PC-3 (cell line): ENCODE measurements around the gene PBX4. TPM values are rescaled to one million over a fixed set of nuclear protein-coding genes. Genes with fewer than 3 reads are reported as not detected.

Experiments used
- ATAC-seq: fragments of 200-7000 bp; cut with Tn5 transposase; 2 replicates; pipeline ENCODE4 v1.9.1; 2020; ENCODE audit warnings: mild to moderate bottlenecking, moderate library complexity
- BruUV-seq: library from RNA; stranded (reverse); fragments of 400-500 nt; replicated peaks from 2 replicates; lab custom pipeline; 2021; lab: Mats Ljungman, UMichigan
- CTCF ChIA-PET: fragments of 300-600 bp; sonication (Branson Sonifier 250); formaldehyde crosslinking; loops from one replicate; lab custom pipeline; 2022; ENCODE audit warnings: antibody characterized with exemption; lab: Charles Lee
- POLR2A ChIA-PET: fragments of 300-600 bp; sonication (Branson Sonifier 250); formaldehyde crosslinking; loops from one replicate; lab custom pipeline; 2022; ENCODE audit warnings: antibody characterized with exemption; ENCODE audit not compliant: unreplicated experiment; lab: Charles Lee
- DNase-seq: peaks from one replicate; pipeline ENCODE4 v3.0.0-alpha.2; 2015
- H2AFZ ChIP-seq: fragments of 300-600 bp; sonication (generic); 2 replicates; pipeline ENCODE4 v1.6.0; 2016; ENCODE audit warnings: antibody characterized with exemption, low read length
- H3F3A ChIP-seq: fragments of 300-600 bp; sonication (generic); one replicate; pipeline ENCODE4 v1.6.0; 2017; ENCODE audit warnings: antibody characterized with exemption, low read length, control low read depth, mild to moderate bottlenecking; ENCODE audit not compliant: unreplicated experiment
- H3K27ac ChIP-seq: fragments of 300-600 bp; sonication (generic); 2 replicates; pipeline ENCODE4 v1.5.1; 2016; ENCODE audit warnings: mild to moderate bottlenecking, low read length
- H3K27me3 ChIP-seq: fragments of 300-600 bp; sonication (generic); 2 replicates; pipeline ENCODE4 v1.6.1; 2016; ENCODE audit warnings: low read length, mixed read lengths
- H3K36me3 ChIP-seq: fragments of 300-600 bp; sonication (generic); 2 replicates; pipeline ENCODE4 v1.6.1; 2016; ENCODE audit warnings: low read depth, mixed run types, low read length, mixed read lengths
- H3K4me1 ChIP-seq: fragments of 300-600 bp; sonication (generic); 2 replicates; pipeline ENCODE4 v1.5.1; 2016; ENCODE audit warnings: low read length; ENCODE audit not compliant: insufficient read depth
- H3K4me2 ChIP-seq: fragments of 300-600 bp; sonication (generic); 2 replicates; pipeline ENCODE4 v1.6.0; 2016; ENCODE audit warnings: low read length
- H3K4me3 ChIP-seq: fragments of 300-600 bp; sonication (generic); 2 replicates; pipeline ENCODE4 v1.5.1; 2016; ENCODE audit warnings: mild to moderate bottlenecking, low read length, mixed read lengths
- H3K79me2 ChIP-seq: fragments of 300-600 bp; sonication (generic); 2 replicates; pipeline ENCODE4 v1.6.1; 2017; ENCODE audit warnings: low read length, mixed read lengths
- H3K9ac ChIP-seq: fragments of 300-600 bp; sonication (generic); 2 replicates; pipeline ENCODE4 v1.6.0; 2016; ENCODE audit warnings: mild to moderate bottlenecking, low read length
- H3K9me2 ChIP-seq: fragments of 300-600 bp; sonication (generic); replicated peaks from 2 replicates; pipeline ENCODE4 v1.6.1; 2016; ENCODE audit warnings: mixed run types, low read length, mixed read lengths
- H3K9me3 ChIP-seq: fragments of 300-600 bp; sonication (generic); 2 replicates; pipeline ENCODE4 v1.6.1; 2016; ENCODE audit warnings: low read length, mixed read lengths
- H4K20me1 ChIP-seq: fragments of 300-600 bp; sonication (generic); 2 replicates; pipeline ENCODE4 v1.6.1; 2016; ENCODE audit warnings: low read length, mixed read lengths
- CTCF ChIP-seq: fragments of 300-600 bp; sonication (generic); conservative IDR thresholded peaks from 2 replicates; pipeline ENCODE4 v1.5.1; 2017; ENCODE audit warnings: antibody characterized with exemption, low read depth, mild to moderate bottlenecking, low read length
- EZH2 ChIP-seq: fragments of 300-600 bp; sonication (generic); IDR thresholded peaks from one replicate; pipeline ENCODE4 v1.6.1; 2017; ENCODE audit warnings: antibody characterized with exemption, mild to moderate bottlenecking, low read length; ENCODE audit not compliant: unreplicated experiment
- EZH2phosphoT487 ChIP-seq: fragments of 300-600 bp; sonication (generic); IDR thresholded peaks from 2 replicates; pipeline ENCODE4 v1.6.1; 2018; ENCODE audit warnings: mild to moderate bottlenecking, antibody characterized with exemption, low read length, borderline replicate concordance
- intact Hi-C: fragments of 100-400 bp; cut with micrococcal nuclease; formaldehyde crosslinking; loops from 2 replicates; pipeline ENCODE4 v1.9.0; 2023
- total RNA-seq: library from RNA; depleted of rRNA; stranded (reverse); fragments of >200 nt; gene quantifications from 2 replicates; pipeline ENCODE4 v1.2.3, GENCODE V29; 2014

PBX4 gene
- total RNA-seq, 1 experiment from 2014 or later = 6.9 TPM

GRCh38 chr19:19534556-19535265 lies 83.8 kb downstream of the PBX4 start:
- no peaks in the 10 kb centered on the region for H3K9me2 ChIP-seq
- H3K27me3 ChIP-seq = no peaks in the 10 kb centered on the region
- intact Hi-C loops = loop anchor here (10.0 kb wide), 1 partner anchor 420 kb away; no protein-coding TSS in a partner anchor
- H3K4me2 ChIP-seq = no peak overlapping the region
- no peaks in the 10 kb centered on the region for H3K9me3 ChIP-seq
- ATAC-seq = no peak
- POLR2A ChIA-PET = no interaction called here
- no peaks in the 10 kb centered on the region for H3F3A ChIP-seq
- no peak for DNase-seq
- no peaks in the 10 kb centered on the region for H3K79me2 ChIP-seq
- H3K9ac ChIP-seq = no peak overlapping the region
- no peak overlapping the region for H3K4me3 ChIP-seq
- H4K20me1 ChIP-seq = no peaks in the 10 kb centered on the region
- no peak overlapping the region for H2AFZ ChIP-seq
- no peaks in the 10 kb centered on the region for H3K36me3 ChIP-seq
- TF ChIP-seq CTCF = no peak
- no peak for TF ChIP-seq EZH2phosphoT487
- TF ChIP-seq EZH2 = no peak
- H3K27ac ChIP-seq = no peak overlapping the region
- peaks cover 4% of the 10 kb centered on the region; the same call in 1 of the 2 replicates for H3K4me1 ChIP-seq
- CTCF ChIA-PET = no interaction called here
- no TSS peak for BruUV-seq

GRCh38 chr19:19533841-19534240 lies 84.6 kb downstream of the PBX4 start:
- Histone ChIP-seq H3K79me2 (no peaks in the 10 kb centered on the region), H3K36me3 (no peaks in the 10 kb centered on the region), H3K9me3 (no peaks in the 10 kb centered on the region), H2AFZ (no peak overlapping the region), H3K4me1 (peaks cover 4% of the 10 kb centered on the region; the same call in 1 of the 2 replicates), H3K9ac (no peak overlapping the region), H3F3A (no peaks in the 10 kb centered on the region), H4K20me1 (no peaks in the 10 kb centered on the region), H3K27me3 (no peaks in the 10 kb centered on the region), H3K27ac (no peak overlapping the region), H3K9me2 (no peaks in the 10 kb centered on the region), H3K4me2 (no peak overlapping the region), H3K4me3 (no peak overlapping the region)
- TF ChIP-seq CTCF (no peak), EZH2 (no peak), EZH2phosphoT487 (no peak)
- ChIA-PET CTCF (interaction anchor here (0.6 kb wide), 1 partner anchor 110 kb away, joined by 3 read pairs; no protein-coding TSS in a partner anchor), POLR2A (no interaction called here)
- intact Hi-C loops = loop anchor here (10.0 kb wide), 1 partner anchor 421 kb away; no protein-coding TSS in a partner anchor
- TSS peak; percentile 17 for BruUV-seq
- ATAC-seq = no peak
- DNase-seq = no peak
